ENCODE data around the gene IRF2. TPM values are rescaled to one million over a fixed set of nuclear protein-coding genes. Genes with fewer than 3 reads are reported as not detected.

The IRF2 gene
- total and polyA plus RNA-seq, 4 donors: 16.4 to 65.8 (median 43.1) TPM

DNA sequence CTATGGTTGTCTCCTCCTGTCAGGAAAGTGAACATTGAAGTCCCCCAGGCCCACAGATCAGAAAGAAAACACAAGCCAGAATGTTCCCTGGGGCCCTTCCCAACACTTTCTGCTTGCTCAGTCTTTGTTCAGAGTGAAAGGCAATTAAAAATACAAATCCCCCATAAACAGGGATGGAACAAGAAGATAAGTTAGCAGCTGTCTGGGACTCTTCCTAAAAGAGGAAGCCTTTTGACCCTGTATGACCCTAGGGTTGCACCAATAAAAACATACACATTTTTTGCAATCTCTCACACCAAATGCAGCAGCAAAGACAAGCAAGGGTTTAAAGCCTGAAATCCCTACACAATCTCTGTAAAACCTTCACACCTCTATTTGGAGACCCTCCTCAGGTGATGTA lies 22.6 kb downstream of the IRF2 start:
- TF ChIP-seq, protein P1, sequence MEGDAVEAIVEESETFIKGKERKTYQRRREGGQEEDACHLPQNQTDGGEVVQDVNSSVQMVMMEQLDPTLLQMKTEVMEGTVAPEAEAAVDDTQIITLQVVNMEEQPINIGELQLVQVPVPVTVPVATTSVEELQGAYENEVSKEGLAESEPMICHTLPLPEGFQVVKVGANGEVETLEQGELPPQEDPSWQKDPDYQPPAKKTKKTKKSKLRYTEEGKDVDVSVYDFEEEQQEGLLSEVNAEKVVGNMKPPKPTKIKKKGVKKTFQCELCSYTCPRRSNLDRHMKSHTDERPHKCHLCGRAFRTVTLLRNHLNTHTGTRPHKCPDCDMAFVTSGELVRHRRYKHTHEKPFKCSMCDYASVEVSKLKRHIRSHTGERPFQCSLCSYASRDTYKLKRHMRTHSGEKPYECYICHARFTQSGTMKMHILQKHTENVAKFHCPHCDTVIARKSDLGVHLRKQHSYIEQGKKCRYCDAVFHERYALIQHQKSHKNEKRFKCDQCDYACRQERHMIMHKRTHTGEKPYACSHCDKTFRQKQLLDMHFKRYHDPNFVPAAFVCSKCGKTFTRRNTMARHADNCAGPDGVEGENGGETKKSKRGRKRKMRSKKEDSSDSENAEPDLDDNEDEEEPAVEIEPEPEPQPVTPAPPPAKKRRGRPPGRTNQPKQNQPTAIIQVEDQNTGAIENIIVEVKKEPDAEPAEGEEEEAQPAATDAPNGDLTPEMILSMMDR (IDR thresholded peaks at IDR 0.05; ENCODE audit: control extremely low read depth, extremely low read depth): no peak
- H3K9ac ChIP-seq (ENCODE audit: insufficient read depth in 1 of 2, low read length in 2 of 2): no peak overlapping the region
- no peak overlapping the region for H3K4me3 ChIP-seq
- no peaks in the 10 kb centered on the region for H3K9me3 ChIP-seq (ENCODE audit: control insufficient read depth in 4 of 4, insufficient read depth in 3 of 4, low read length in 3 of 4)
- H3K36me3 ChIP-seq (ENCODE audit: control insufficient read depth in 4 of 4, insufficient read depth in 4 of 4, low read length in 4 of 4): peaks cover 0 to 4% (median 1%) of the 10 kb centered on the region in 4 donors
- H3K27me3 ChIP-seq (ENCODE audit: control insufficient read depth in 3 of 3, insufficient read depth in 3 of 3, low read length in 2 of 3): no peaks in the 10 kb centered on the region
- no peak overlapping the region for H3K27ac ChIP-seq (ENCODE audit: low read depth in 1 of 2, low read length in 1 of 2)
- no peak for DNase-seq
- no peak for ATAC-seq (ENCODE audit: insufficient read depth, low FRiP score)
- peaks cover 12 to 60% (median 39%) of the 10 kb centered on the region in 5 donors for H3K4me1 ChIP-seq (ENCODE audit: control insufficient read depth in 5 of 5, insufficient read depth in 5 of 5, low read length in 5 of 5)

DNA sequence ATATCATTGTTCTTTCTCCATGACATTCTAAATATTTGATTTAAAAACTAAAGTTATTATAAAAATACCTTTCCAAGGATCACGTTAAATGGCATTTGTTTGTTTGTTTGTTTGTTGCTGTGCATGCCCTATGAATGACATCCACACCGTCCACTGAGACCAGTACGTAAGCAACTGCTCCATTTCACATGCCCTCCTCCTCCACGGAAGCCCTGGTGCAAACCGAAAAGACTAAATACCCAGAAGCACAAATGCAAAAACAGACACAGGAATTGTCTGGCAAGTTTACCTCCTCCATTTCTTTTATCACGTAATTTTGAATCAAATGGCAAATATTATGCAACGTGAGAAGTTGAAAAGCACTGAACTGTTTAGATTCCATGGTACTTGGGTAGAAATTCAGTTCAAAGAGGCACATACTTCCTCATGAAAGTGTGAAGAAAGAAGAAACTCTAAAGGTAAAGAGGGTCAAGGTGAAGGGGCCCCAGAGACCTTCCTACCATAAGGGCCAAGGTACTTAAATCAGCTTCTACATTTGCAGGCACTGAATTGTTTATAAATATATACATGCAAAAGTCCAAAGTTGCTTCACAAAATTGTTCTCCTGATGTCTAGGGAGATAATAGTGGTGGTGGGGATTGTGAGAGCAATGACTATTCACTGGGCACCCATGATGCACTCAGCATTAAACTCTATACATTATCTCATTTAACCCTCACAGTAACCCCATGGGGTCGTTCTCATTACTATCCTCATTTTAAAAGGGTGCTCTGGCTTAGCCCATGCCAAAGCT lies 23.4 kb downstream of the IRF2 start:
- no peak for DNase-seq
- 52 to 69% methylated on average over 8 of the region's 8 CpGs for WGBS, 2 donors
- H3K27me3 ChIP-seq (ENCODE audit: control insufficient read depth in 3 of 3, insufficient read depth in 3 of 3, low read length in 2 of 3): no peaks in the 10 kb centered on the region
- peak overlapping the region in 1 of 2 donors; percentile 47 for H3K27ac ChIP-seq (ENCODE audit: low read depth in 1 of 2, low read length in 1 of 2)
- peaks cover 12 to 60% (median 39%) of the 10 kb centered on the region in 5 donors for H3K4me1 ChIP-seq (ENCODE audit: control insufficient read depth in 5 of 5, insufficient read depth in 5 of 5, low read length in 5 of 5)
- TF ChIP-seq, protein P1 (IDR thresholded peaks at IDR 0.05; ENCODE audit: control extremely low read depth, extremely low read depth): no peak
- H3K9me3 ChIP-seq (ENCODE audit: control insufficient read depth in 4 of 4, insufficient read depth in 3 of 4, low read length in 3 of 4): no peaks in the 10 kb centered on the region
- no peak overlapping the region for H3K4me3 ChIP-seq
- H3K36me3 ChIP-seq (ENCODE audit: control insufficient read depth in 4 of 4, insufficient read depth in 4 of 4, low read length in 4 of 4): no peaks in the 10 kb centered on the region
- H3K9ac ChIP-seq (ENCODE audit: insufficient read depth in 1 of 2, low read length in 2 of 2): no peak overlapping the region
- no peak for ATAC-seq (ENCODE audit: insufficient read depth, low FRiP score)

DNA sequence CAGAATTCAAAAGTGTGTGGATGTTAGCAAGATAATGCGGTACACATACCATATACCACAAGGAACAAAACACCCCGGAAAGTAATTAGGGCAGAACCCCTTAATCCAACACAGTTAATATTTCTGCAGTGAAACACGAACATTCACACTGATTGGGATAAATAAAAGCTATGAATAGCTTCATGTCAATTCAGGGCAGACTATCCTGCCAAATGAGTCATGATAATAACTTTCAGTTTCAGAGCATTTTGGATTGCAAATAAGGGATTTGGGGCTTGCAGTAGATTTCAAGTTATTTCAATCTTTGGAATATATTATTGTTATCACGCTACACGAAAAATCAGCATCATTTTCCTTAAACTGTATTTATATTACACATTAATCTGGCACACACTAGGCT lies 24.3 kb downstream of the IRF2 start:
- DNase-seq: peak in 2 of 3 donors; percentile 63 to 72
- Histone ChIP-seq H3K27ac (ENCODE audit: low read depth in 1 of 2, low read length in 1 of 2) (peak overlapping the region; percentile 41 to 56), H3K27me3 (ENCODE audit: control insufficient read depth in 3 of 3, insufficient read depth in 3 of 3, low read length in 2 of 3) (no peaks in the 10 kb centered on the region), H3K9me3 (ENCODE audit: control insufficient read depth in 4 of 4, insufficient read depth in 3 of 4, low read length in 3 of 4) (no peaks in the 10 kb centered on the region), H3K4me1 (ENCODE audit: control insufficient read depth in 5 of 5, insufficient read depth in 5 of 5, low read length in 5 of 5) (peaks cover 12 to 62% (median 39%) of the 10 kb centered on the region in 5 donors), H3K4me3 (no peak overlapping the region), H3K9ac (ENCODE audit: insufficient read depth in 1 of 2, low read length in 2 of 2) (peak overlapping the region in 1 of 2 donors; percentile 34), H3K36me3 (ENCODE audit: control insufficient read depth in 4 of 4, insufficient read depth in 4 of 4, low read length in 4 of 4) (no peaks in the 10 kb centered on the region)
- 50 to 71% methylated on average over 5 of the region's 5 CpGs for WGBS, 2 donors
- TF ChIP-seq, protein P1 (IDR thresholded peaks at IDR 0.05; ENCODE audit: control extremely low read depth, extremely low read depth): no peak
- ATAC-seq (ENCODE audit: insufficient read depth, low FRiP score): no peak
